Measurements from ENCODE around the gene JARID2. TPM values are rescaled to one million over a fixed set of nuclear protein-coding genes. Genes with fewer than 3 reads are reported as not detected.
A peak's percentile ranks its signal among the peaks of the same experiment; 100 is the strongest.

The JARID2 gene
- total and polyA plus RNA-seq, 8 donors, result 2.4 to 6.7 (median 3.7) TPM

GRCh38 chr6:15259766-15260098 is 13.9 kb downstream of the JARID2 start:
- FAIRE-seq (no peak), DNase-seq (no peak), ATAC-seq (no peak)
- H3K27me3 ChIP-seq, result no peaks in the 10 kb centered on the region
- H3K4me3 ChIP-seq, result no peak overlapping the region
- 69 to 88% methylated on average over 1 of the region's 1 CpG for WGBS, 2 donors
- no peak for TF ChIP-seq CTCF (IDR thresholded peaks at IDR 0.05)
- no peaks in the 10 kb centered on the region for H3K9me3 ChIP-seq
- H3K27ac ChIP-seq, result no peak overlapping the region
- H3K4me1 ChIP-seq, result peaks cover 1 to 12% (median 2%) of the 10 kb centered on the region in 3 donors
- intact Hi-C loops (cut with DNase I), result no loop called here
- H3K36me3 ChIP-seq, result no peaks in the 10 kb centered on the region

GRCh38 chr6:15260099-15260821 is 14.4 kb downstream of the JARID2 start:
- no peak for TF ChIP-seq CTCF (IDR thresholded peaks at IDR 0.05)
- H3K4me3 ChIP-seq, result no peak overlapping the region
- FAIRE-seq, result no peak
- whole genome bisulfite sequencing, 2 donors, result 52 to 60% methylated on average over 4 of the region's 4 CpGs
- H3K27me3 ChIP-seq, result no peaks in the 10 kb centered on the region
- no peak for DNase-seq
- no peak for ATAC-seq
- H3K36me3 ChIP-seq, result no peaks in the 10 kb centered on the region
- H3K27ac ChIP-seq, result no peak overlapping the region
- peaks cover 7 to 17% (median 7%) of the 10 kb centered on the region in 3 donors for H3K4me1 ChIP-seq
- no peaks in the 10 kb centered on the region for H3K9me3 ChIP-seq
- intact Hi-C loops (cut with DNase I), result no loop called here

- intact Hi-C loops (cut with DNase I), result no loop called here
- no peak for TF ChIP-seq CTCF (IDR thresholded peaks at IDR 0.05)
- FAIRE-seq (no peak), DNase-seq (no peak), ATAC-seq (no peak)
- Histone ChIP-seq H3K27me3 (no peaks in the 10 kb centered on the region), H3K9me3 (no peaks in the 10 kb centered on the region), H3K4me1 (peaks cover 7 to 38% (median 11%) of the 10 kb centered on the region in 3 donors), H3K4me3 (no peak overlapping the region), H3K36me3 (no peaks in the 10 kb centered on the region), H3K27ac (no peak overlapping the region)
- WGBS, 2 donors, result 82 to 84% methylated on average over 13 of the region's 13 CpGs
Observed at GRCh38 chr6:15263780-15264374, 18.0 kb downstream of the JARID2 start.

- Histone ChIP-seq H3K9me3 (no peaks in the 10 kb centered on the region), H3K27ac (peak overlapping the region in 1 of 4 donors; percentile 10), H3K4me1 (peaks cover 7 to 39% (median 11%) of the 10 kb centered on the region in 3 donors), H3K4me3 (no peak overlapping the region), H3K36me3 (no peaks in the 10 kb centered on the region), H3K27me3 (no peaks in the 10 kb centered on the region)
- no peak for DNase-seq
- TF ChIP-seq CTCF (IDR thresholded peaks at IDR 0.05), result no peak
- WGBS, 2 donors, result 43 to 49% methylated on average over 3 of the region's 3 CpGs
- intact Hi-C loops (cut with DNase I), result no loop called here
- peak in 1 of 4 donors; percentile 33 for ATAC-seq
- FAIRE-seq, result no peak
Observed at GRCh38 chr6:15264412-15264811, 18.5 kb downstream of the JARID2 start.

Data from pancreas (tissue), 10 donors.